ENCODE data around the gene VPS26B. TPM values are rescaled to one million over a fixed set of nuclear protein-coding genes. Genes with fewer than 3 reads are reported as not detected.

The VPS26B gene
- total RNA-seq, 1 donor from 2014 or later: 50.4 TPM

DNA sequence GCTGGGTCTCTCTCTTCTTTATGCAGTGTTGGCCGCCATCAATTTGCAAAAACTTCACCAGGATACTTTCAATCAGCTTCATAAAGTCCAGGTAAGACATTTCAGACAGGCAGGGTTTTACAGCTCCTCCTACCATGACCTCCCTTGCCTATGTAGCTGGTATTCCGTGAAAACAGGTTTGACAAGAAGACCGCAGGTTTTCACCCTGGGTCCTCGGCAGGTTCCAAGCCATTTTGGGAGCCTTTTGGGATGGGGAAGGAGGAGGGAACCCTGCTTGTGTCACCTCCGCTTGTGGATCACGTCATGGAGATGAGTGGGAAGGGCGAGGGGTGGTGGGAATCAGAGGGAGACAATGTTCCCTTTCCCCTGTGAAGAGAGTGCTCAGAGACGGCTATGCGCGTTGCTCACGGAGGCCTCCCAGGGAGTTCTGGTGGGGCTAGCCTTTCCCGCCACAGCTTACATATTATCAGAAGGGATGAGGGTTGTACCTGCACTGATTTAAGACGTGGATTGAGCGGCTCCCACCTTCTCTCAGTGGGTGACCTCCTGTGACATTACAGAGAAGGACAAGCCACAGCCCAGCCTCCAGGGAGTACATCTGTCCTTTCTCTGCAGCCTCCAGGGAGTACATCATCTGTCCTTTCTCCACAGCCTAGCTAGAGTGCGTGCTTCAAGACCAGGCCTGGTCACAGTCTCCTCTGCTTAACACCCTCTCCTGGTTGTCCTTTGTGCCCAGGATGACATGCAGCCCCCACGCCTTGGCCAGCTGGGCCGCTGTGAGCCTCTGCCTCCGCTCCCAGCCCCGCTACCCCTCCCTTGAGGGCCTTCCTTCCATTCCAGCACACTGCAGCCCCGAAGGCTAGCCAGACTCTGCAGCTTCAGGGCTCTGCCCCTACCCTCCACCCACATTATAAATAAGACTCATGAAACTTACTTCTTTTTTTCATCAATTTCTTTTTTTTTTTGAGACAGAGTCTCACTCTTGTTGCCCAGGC is 68.9 kb downstream of the VPS26B start:
- no peak for DNase-seq (ENCODE audit: low spot score)
- H3K4me3 Mint-ChIP-seq (ENCODE audit: unreplicated experiment): no peak overlapping the region
- H3K36me3 Mint-ChIP-seq (ENCODE audit: low read depth): no peaks in the 10 kb centered on the region
- TF ChIP-seq, protein P1, sequence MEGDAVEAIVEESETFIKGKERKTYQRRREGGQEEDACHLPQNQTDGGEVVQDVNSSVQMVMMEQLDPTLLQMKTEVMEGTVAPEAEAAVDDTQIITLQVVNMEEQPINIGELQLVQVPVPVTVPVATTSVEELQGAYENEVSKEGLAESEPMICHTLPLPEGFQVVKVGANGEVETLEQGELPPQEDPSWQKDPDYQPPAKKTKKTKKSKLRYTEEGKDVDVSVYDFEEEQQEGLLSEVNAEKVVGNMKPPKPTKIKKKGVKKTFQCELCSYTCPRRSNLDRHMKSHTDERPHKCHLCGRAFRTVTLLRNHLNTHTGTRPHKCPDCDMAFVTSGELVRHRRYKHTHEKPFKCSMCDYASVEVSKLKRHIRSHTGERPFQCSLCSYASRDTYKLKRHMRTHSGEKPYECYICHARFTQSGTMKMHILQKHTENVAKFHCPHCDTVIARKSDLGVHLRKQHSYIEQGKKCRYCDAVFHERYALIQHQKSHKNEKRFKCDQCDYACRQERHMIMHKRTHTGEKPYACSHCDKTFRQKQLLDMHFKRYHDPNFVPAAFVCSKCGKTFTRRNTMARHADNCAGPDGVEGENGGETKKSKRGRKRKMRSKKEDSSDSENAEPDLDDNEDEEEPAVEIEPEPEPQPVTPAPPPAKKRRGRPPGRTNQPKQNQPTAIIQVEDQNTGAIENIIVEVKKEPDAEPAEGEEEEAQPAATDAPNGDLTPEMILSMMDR (IDR thresholded peaks at IDR 0.05): no peak
- H3K27me3 Mint-ChIP-seq (ENCODE audit: low read depth): peaks cover 33% of the 10 kb centered on the region
- H3K27ac Mint-ChIP-seq (ENCODE audit: unreplicated experiment): no peak overlapping the region
- H3K9me3 Mint-ChIP-seq (ENCODE audit: low read depth): no peaks in the 10 kb centered on the region
- H3K4me1 Mint-ChIP-seq (ENCODE audit: low read depth): no peaks in the 10 kb centered on the region

DNA sequence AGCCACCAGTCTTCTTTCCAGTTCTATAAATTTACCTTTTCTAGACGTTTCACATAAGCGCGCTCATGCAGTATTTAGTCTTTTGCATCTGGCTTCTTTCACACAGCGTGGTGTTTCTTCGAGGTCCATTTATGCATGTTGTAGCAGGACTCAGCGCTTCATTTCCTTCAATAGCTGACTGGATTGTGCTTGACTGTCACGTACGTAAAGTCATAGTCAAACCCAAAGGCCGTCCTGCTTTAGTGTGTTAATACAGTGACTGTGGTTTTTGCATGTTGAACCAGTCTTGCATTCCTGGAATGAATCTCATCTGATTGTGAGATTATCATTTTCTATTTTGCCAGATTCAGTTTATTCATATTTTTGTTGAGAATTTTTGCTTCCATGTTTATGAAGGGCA is 70.2 kb downstream of the VPS26B start:
- no peak for DNase-seq (ENCODE audit: low spot score)
- TF ChIP-seq, protein P1 (IDR thresholded peaks at IDR 0.05): no peak
- Mint-ChIP-seq H3K4me1 (ENCODE audit: low read depth) (no peaks in the 10 kb centered on the region), H3K4me3 (ENCODE audit: unreplicated experiment) (no peak overlapping the region), H3K36me3 (ENCODE audit: low read depth) (peaks cover 1% of the 10 kb centered on the region), H3K9me3 (ENCODE audit: low read depth) (no peaks in the 10 kb centered on the region), H3K27ac (ENCODE audit: unreplicated experiment) (no peak overlapping the region), H3K27me3 (ENCODE audit: low read depth) (peaks cover 31% of the 10 kb centered on the region)

Other genes starting within 250 kb of the VPS26B start
- gene JAM3, start 155.6 kb upstream of the VPS26B start, total RNA-seq: 94.2 to 185 TPM (median 105 TPM) in 3 replicates
- 13.2 to 24.3 TPM (median 17.0 TPM) in 3 replicates for gene NCAPD3, start 704 bp upstream of the VPS26B start, total RNA-seq
- gene THYN1, start 28.7 kb downstream of the VPS26B start, total RNA-seq: 25.4 to 27.8 TPM (median 25.5 TPM) in 3 replicates
- gene ACAD8, start 28.9 kb downstream of the VPS26B start, total RNA-seq: 14.9 to 21.1 TPM (median 17.0 TPM) in 3 replicates
- gene GLB1L3, start 51.7 kb downstream of the VPS26B start, total RNA-seq: not detected in 3 replicates
- 0.34 to 0.74 TPM (median 0.35 TPM) in 3 replicates for gene GLB1L2, start 107.3 kb downstream of the VPS26B start, total RNA-seq
- 0.27 to 0.62 TPM (median 0.37 TPM) in 3 replicates for gene B3GAT1, start 187.6 kb downstream of the VPS26B start, total RNA-seq